Progenitor cell of endocrine pancreas (in vitro differentiated cells): ENCODE measurements around the gene HDGFL3. TPM values are rescaled to one million over a fixed set of nuclear protein-coding genes. Genes with fewer than 3 reads are reported as not detected.

ENCODE experiments used
- DNase-seq: peaks from one replicate; pipeline ENCODE4 v3.0.0; 2021; ENCODE audit warnings: low spot score; ENCODE audit not compliant: unreplicated experiment
- H3K27ac Mint-ChIP-seq: 2 replicates; pipeline ENCODE4 v1.8.0; 2021; ENCODE audit warnings: mild to moderate bottlenecking, moderate library complexity, mixed read lengths
- H3K27me3 Mint-ChIP-seq: 2 replicates; pipeline ENCODE4 v1.8.0; 2021; ENCODE audit warnings: mixed read lengths
- H3K36me3 Mint-ChIP-seq: 2 replicates; pipeline ENCODE4 v1.8.0; 2022; ENCODE audit warnings: mixed read lengths; ENCODE audit not compliant: insufficient read depth
- H3K4me1 Mint-ChIP-seq: 2 replicates; pipeline ENCODE4 v1.8.0; 2021; ENCODE audit warnings: low read depth, mixed read lengths
- H3K4me3 Mint-ChIP-seq: 2 replicates; pipeline ENCODE4 v1.8.0; 2021; ENCODE audit warnings: low read depth, mild to moderate bottlenecking, moderate library complexity, mixed read lengths
- H3K9me3 Mint-ChIP-seq: 2 replicates; pipeline ENCODE4 v1.8.0; 2021; ENCODE audit warnings: low read depth, mixed read lengths
- total RNA-seq: library from RNA; stranded (reverse); gene quantifications from 2 replicates; pipeline ENCODE4 v1.2.1, GENCODE V29; 2021
- TF ChIP-seq, protein P1 (sequence below): fragments of 200-600 bp; sonication (generic); IDR thresholded peaks from one replicate; pipeline ENCODE4 v1.5.0; 2021; ENCODE audit warnings: antibody characterized with exemption, mild to moderate bottlenecking; ENCODE audit not compliant: unreplicated experiment

Gene HDGFL3
- total RNA-seq, 1 donor from 2014 or later: 121 TPM

DNA sequence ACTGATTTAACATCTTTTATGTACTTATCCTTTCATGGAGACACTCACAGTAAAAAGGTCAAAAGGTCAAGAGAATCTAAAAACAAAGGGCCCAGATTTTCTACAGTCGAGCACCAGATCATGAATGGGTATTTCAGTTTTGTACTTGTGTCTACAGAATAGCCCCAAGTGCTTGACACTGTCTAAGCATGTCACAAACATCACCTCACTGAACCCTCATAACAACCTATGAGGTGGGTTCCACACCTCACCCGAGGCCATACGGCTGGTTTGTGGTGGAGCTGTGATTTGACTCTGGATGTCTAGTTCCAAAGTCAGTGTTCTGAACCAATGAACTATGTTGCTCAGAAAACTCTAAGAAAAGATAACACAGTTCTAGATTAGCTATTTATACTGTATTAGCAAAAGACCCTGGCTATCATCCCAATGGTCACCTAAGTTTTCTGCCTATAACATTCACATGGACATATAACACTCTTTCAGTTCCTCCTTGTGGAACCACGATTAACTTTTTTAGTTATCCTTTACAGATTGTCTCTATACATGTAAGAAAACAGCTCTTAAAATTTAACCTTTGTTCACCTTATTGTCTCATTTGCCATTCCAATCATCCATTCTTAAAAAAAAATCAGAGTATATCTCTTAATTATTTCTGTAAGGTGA is 74.6 kb downstream of the HDGFL3 start:
- Mint-ChIP-seq H3K9me3 (no peaks in the 10 kb centered on the region), H3K4me3 (no peak overlapping the region), H3K27me3 (no peaks in the 10 kb centered on the region), H3K36me3 (peaks cover 4% of the 10 kb centered on the region), H3K27ac (no peak overlapping the region), H3K4me1 (no peaks in the 10 kb centered on the region)
- no peak for DNase-seq
- TF ChIP-seq, protein P1, sequence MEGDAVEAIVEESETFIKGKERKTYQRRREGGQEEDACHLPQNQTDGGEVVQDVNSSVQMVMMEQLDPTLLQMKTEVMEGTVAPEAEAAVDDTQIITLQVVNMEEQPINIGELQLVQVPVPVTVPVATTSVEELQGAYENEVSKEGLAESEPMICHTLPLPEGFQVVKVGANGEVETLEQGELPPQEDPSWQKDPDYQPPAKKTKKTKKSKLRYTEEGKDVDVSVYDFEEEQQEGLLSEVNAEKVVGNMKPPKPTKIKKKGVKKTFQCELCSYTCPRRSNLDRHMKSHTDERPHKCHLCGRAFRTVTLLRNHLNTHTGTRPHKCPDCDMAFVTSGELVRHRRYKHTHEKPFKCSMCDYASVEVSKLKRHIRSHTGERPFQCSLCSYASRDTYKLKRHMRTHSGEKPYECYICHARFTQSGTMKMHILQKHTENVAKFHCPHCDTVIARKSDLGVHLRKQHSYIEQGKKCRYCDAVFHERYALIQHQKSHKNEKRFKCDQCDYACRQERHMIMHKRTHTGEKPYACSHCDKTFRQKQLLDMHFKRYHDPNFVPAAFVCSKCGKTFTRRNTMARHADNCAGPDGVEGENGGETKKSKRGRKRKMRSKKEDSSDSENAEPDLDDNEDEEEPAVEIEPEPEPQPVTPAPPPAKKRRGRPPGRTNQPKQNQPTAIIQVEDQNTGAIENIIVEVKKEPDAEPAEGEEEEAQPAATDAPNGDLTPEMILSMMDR: no peak

DNA sequence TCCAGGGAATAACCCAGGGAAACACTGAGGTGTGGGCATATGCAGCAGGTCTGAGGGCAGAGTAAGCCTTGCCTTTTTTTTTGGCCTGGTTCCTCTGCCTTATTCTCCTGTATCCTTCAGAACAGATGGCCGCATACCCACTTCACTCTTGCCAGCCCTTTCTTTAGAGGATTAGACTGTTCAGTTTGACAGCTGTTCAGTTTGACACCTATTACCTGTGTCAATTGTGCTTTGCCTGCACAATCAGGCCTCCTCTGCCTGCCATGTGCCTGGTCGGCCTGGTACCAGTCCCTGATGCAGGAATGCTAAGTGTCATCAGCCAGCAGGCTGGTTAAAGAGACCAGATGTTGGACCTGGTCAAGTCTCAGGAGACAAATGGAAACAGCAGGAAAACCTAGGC is 77.8 kb downstream of the HDGFL3 start:
- Mint-ChIP-seq H3K4me1 (no peaks in the 10 kb centered on the region), H3K9me3 (no peaks in the 10 kb centered on the region), H3K36me3 (peaks cover 4% of the 10 kb centered on the region), H3K27ac (no peak overlapping the region), H3K27me3 (no peaks in the 10 kb centered on the region), H3K4me3 (no peak overlapping the region)
- no peak for DNase-seq
- TF ChIP-seq, protein P1: no peak

DNA sequence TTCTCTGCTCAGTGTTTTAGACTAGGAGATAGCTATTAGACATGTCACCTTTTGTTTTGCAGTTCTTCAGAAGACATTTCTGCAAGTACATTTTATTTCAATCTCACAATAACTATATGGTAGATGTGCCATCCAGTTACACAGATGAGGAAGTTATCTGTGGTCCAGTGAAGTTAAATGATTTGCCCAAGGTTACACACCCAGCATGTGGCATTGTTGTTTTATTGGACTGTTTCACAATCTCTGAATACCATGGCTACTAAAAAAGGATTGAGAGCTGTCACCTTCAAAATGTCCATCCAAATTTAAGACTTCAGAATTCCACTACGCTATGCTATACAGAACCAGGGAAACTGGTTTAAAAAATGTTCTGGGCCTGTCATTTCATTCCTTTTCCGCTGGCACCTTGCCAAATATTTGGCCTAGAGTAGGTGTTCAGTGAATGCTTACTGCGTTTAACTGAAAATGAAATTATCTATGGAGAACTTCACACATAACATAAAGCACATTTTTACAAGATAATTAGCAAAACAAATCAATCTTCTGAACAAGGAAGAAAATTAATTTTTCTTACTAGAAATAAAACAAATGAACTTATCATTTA is 80.0 kb downstream of the HDGFL3 start:
- Mint-ChIP-seq H3K9me3 (no peaks in the 10 kb centered on the region), H3K4me1 (no peaks in the 10 kb centered on the region), H3K27me3 (no peaks in the 10 kb centered on the region), H3K27ac (no peak overlapping the region), H3K4me3 (no peak overlapping the region), H3K36me3 (peaks cover 4% of the 10 kb centered on the region)
- TF ChIP-seq, protein P1: no peak
- no peak for DNase-seq

DNA sequence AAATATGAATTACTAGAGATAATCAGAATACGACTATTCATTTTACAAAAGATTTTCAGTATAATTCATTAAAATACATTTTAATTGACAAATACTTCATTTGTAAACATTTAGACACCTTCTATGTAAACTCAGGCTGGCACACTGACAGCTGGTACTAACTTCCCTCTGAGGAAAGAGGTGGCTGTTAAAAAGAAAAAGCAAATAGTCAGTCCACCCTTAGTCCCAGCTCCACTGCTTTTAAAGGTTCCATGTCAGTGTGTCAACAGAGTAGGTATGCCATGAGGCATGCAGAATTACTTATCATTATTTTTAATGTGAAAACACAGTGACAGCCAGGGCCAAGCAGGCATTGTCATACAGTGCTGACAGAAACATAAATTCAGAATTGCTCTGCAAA is 84.1 kb downstream of the HDGFL3 start:
- Mint-ChIP-seq H3K9me3 (no peaks in the 10 kb centered on the region), H3K36me3 (peaks cover 2% of the 10 kb centered on the region), H3K27me3 (no peaks in the 10 kb centered on the region)

DNA sequence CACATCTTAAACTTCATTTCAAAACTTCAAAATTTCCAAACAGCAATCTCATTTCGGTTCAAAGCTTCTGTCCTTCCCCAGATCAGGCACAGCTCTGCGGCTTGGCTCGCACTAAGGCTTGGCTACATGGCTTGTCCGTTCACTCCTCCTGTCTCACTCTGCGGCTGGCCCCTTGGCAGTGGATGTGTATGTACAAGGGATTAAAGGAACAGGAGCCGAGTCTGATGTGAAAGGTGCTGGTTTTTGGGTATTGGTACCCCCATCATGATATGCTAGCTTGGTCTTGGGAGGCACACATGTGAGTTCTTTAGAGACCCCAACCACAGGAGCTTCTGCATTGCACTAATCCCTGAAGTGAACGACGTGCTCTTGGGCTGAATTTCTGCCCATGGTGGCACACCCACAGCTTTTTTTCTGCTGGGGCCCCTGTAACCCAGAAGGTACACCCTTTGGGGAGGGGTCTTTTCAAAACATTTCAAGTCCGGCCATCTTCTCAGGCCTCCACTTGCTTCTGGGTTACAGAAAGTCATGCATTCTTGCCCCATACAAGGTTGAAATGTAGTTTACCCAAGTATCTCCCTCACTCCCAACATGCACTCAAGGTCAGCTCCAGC is 87.5 kb downstream of the HDGFL3 start:
- DNase-seq: no peak
- Mint-ChIP-seq H3K27ac (no peak overlapping the region), H3K36me3 (no peaks in the 10 kb centered on the region)

More for the DNA sequence above, 84.1 kb downstream of the HDGFL3 start:
- H3K27ac Mint-ChIP-seq: no peak overlapping the region
- TF ChIP-seq, protein P1: no peak
- H3K4me1 Mint-ChIP-seq: no peaks in the 10 kb centered on the region
- no peak for DNase-seq
- H3K4me3 Mint-ChIP-seq: no peak overlapping the region

More for the DNA sequence above, 87.5 kb downstream of the HDGFL3 start:
- H3K4me1 Mint-ChIP-seq: no peaks in the 10 kb centered on the region
- no peaks in the 10 kb centered on the region for H3K9me3 Mint-ChIP-seq
- H3K4me3 Mint-ChIP-seq: no peak overlapping the region
- H3K27me3 Mint-ChIP-seq: no peaks in the 10 kb centered on the region
- TF ChIP-seq, protein P1: no peak
